GM21367 (cell line): ENCODE measurements around the gene RNF183.

Experiments used
- ATAC-seq: cut with Tn5 transposase; IDR thresholded peaks from one replicate; pipeline ENCODE4 v1.9.1; 2021; ENCODE audit not compliant: unreplicated experiment

RNF183 gene

GRCh38 chr9:113302792-113303418, at the start of gene RNF183:
TSS of gene RNF183 (minus strand) at chr9:113303376. CDS start at chr9:113298184, 5,192 bp downstream.
- ATAC-seq = no peak

GRCh38 chr9:113352411-113352810, 49.2 kb upstream of the RNF183 start:
- no peak for ATAC-seq

- no peak for ATAC-seq
These were observed 48.8 kb upstream of the RNF183 start for GRCh38 chr9:113352006-113352405.

GRCh38 chr9:113350937-113351336, 47.8 kb upstream of the RNF183 start:
- no peak for ATAC-seq

- no peak for ATAC-seq
These were observed 47.0 kb upstream of the RNF183 start for GRCh38 chr9:113350107-113350661.

- ATAC-seq = peak; percentile 29
These were observed 46.4 kb upstream of the RNF183 start, which contains the start of gene BSPRY for GRCh38 chr9:113349445-113350094. TSS of gene BSPRY (plus strand) at chr9:113349541. CDS start at chr9:113349580, 39 bp downstream.

- ATAC-seq = no peak
These were observed 45.9 kb upstream of the RNF183 start for GRCh38 chr9:113349066-113349444.

GRCh38 chr9:113348437-113348836, 45.3 kb upstream of the RNF183 start:
- no peak for ATAC-seq

GRCh38 chr9:113345671-113346070, 42.5 kb upstream of the RNF183 start:
- ATAC-seq = no peak

- no peak for ATAC-seq
These were observed 42.0 kb upstream of the RNF183 start for GRCh38 chr9:113345190-113345589.

- no peak for ATAC-seq
These were observed 40.6 kb upstream of the RNF183 start for GRCh38 chr9:113343732-113344231.

GRCh38 chr9:113341712-113342410, 38.7 kb upstream of the RNF183 start:
- ATAC-seq = no peak

GRCh38 chr9:113340011-113340699, 37.0 kb upstream of the RNF183 start, which contains the start of gene WDR31:
TSS of gene WDR31 (minus strand) at chr9:113340275. CDS start at chr9:113332022, 8,253 bp downstream.
- peak; percentile 95 for ATAC-seq

GRCh38 chr9:113337714-113338113, 34.5 kb upstream of the RNF183 start:
- ATAC-seq = no peak

GRCh38 chr9:113331780-113332179, 28.6 kb upstream of the RNF183 start:
- ATAC-seq = no peak

GRCh38 chr9:113328045-113328782, 25.0 kb upstream of the RNF183 start:
- no peak for ATAC-seq

GRCh38 chr9:113326230-113326629, 23.1 kb upstream of the RNF183 start:
- ATAC-seq = no peak

- no peak for ATAC-seq
These were observed 19.5 kb upstream of the RNF183 start for GRCh38 chr9:113322671-113323070.

GRCh38 chr9:113320051-113320450, 16.9 kb upstream of the RNF183 start:
- no peak for ATAC-seq

GRCh38 chr9:113319054-113319453, 15.9 kb upstream of the RNF183 start:
- no peak for ATAC-seq
